Keratinocyte (primary cell): ENCODE results near the gene CACNB2. TPM values are rescaled to one million over a fixed set of nuclear protein-coding genes. Genes with fewer than 3 reads are reported as not detected.
A peak's percentile ranks its signal among the peaks of the same experiment; 100 is the strongest.

Source experiments
- DNase-seq: peaks from one replicate; pipeline ENCODE4 v3.0.0-alpha.2; 2011; ENCODE audit warnings: low read depth, missing footprints, low spot score
- FAIRE-seq: peaks from 2 replicates; lab custom pipeline; 2011; peaks lifted over from hg19 to GRCh38; lab: Jason Lieb, UNC
- H2AFZ ChIP-seq: 2 replicates; pipeline ENCODE4 v1.6.0; 2012; ENCODE audit warnings: low read length, control low read depth, inconsistent platforms; ENCODE audit not compliant: control insufficient read depth
- H3K27ac ChIP-seq: 2 replicates; pipeline ENCODE4 v1.5.1; 2011; ENCODE audit warnings: low read length; ENCODE audit not compliant: control insufficient read depth, insufficient read depth
- H3K27me3 ChIP-seq: 3 replicates; pipeline ENCODE4 v1.6.0; 2011; ENCODE audit warnings: low read length; ENCODE audit not compliant: control insufficient read depth, insufficient read depth; ENCODE audit errors: extremely low read depth
- H3K36me3 ChIP-seq, 2 experiments: 2 replicates in 1 of 2; 3 replicates in 1 of 2; pipeline ENCODE4 v1.5.1; 2011; ENCODE audit warnings: low read length in 2 of 2, mild to moderate bottlenecking in 1 of 2; ENCODE audit not compliant: control insufficient read depth in 2 of 2, insufficient read depth in 2 of 2; ENCODE audit errors: extremely low read depth in 1 of 2
- H3K4me1 ChIP-seq: 3 replicates; pipeline ENCODE4 v1.5.1; 2011; ENCODE audit warnings: low read length; ENCODE audit not compliant: control insufficient read depth, insufficient read depth; ENCODE audit errors: extremely low read depth
- H3K4me2 ChIP-seq: 3 replicates; pipeline ENCODE4 v1.6.0; 2011; ENCODE audit warnings: low read depth, low read length; ENCODE audit not compliant: control insufficient read depth, insufficient read depth; ENCODE audit errors: extremely low read depth
- H3K4me3 ChIP-seq, 3 experiments: fragments of 200-600 bp in 1 of 3; sonication (generic) in 1 of 3; 2 replicates in 2 of 3; 3 replicates in 1 of 3; pipeline ENCODE4 v1.5.1; 2011 to 2016; ENCODE audit warnings: low read length in 3 of 3, mild to moderate bottlenecking in 3 of 3, control low read depth in 2 of 3, inconsistent platforms in 1 of 3, low read depth in 1 of 3, mixed read lengths in 1 of 3, mixed run types in 1 of 3, moderate library complexity in 1 of 3; ENCODE audit not compliant: control insufficient read depth in 2 of 3, insufficient read depth in 2 of 3; ENCODE audit errors: extremely low read depth in 1 of 3
- H3K79me2 ChIP-seq: 2 replicates; pipeline ENCODE4 v1.6.0; 2012; ENCODE audit warnings: low read length; ENCODE audit not compliant: control insufficient read depth, insufficient read depth
- H3K9ac ChIP-seq: 3 replicates; pipeline ENCODE4 v1.6.0; 2011; ENCODE audit warnings: low read length; ENCODE audit not compliant: control insufficient read depth, insufficient read depth; ENCODE audit errors: extremely low read depth
- H3K9me1 ChIP-seq: 3 replicates; pipeline ENCODE4 v1.6.0; 2011; ENCODE audit warnings: low read length; ENCODE audit not compliant: control insufficient read depth, insufficient read depth; ENCODE audit errors: extremely low read depth
- H3K9me3 ChIP-seq: 2 replicates; pipeline ENCODE4 v1.5.1; 2012; ENCODE audit warnings: low read depth, low read length; ENCODE audit not compliant: control insufficient read depth
- H4K20me1 ChIP-seq: 3 replicates; pipeline ENCODE4 v1.6.0; 2011; ENCODE audit warnings: low read length; ENCODE audit not compliant: control insufficient read depth, insufficient read depth; ENCODE audit errors: extremely low read depth
- CTCF ChIP-seq, 3 experiments: IDR thresholded peaks in 1 of 3; conservative IDR thresholded peaks in 1 of 3; optimal IDR thresholded peaks in 1 of 3; 2 replicates in 2 of 3; 3 replicates in 1 of 3; pipeline versions ENCODE3 to v1.5.1; 2011; ENCODE audit warnings: low read length in 3 of 3, mild to moderate bottlenecking in 3 of 3, moderate library complexity in 2 of 3, control low read depth in 1 of 3, inconsistent platforms in 1 of 3; ENCODE audit not compliant: insufficient read depth in 2 of 3; ENCODE audit errors: extremely low read depth in 1 of 3
- EZH2 ChIP-seq: IDR thresholded peaks from one replicate; pipeline ENCODE4 v1.6.1; 2012; ENCODE audit warnings: inconsistent platforms, mild to moderate bottlenecking, low read length, moderate library complexity
- dilution Hi-C: fragments of 300-500 bp; cut with MboI; formaldehyde crosslinking; loops from one replicate; pipeline ENCODE4 v1.7.0; 2020; ENCODE audit warnings: low sequenced_read_pairs; ENCODE audit not compliant: extremely low pct_ligation_motif_present
- polyA plus RNA-seq, 5 experiments: library from polyadenylated mRNA; depleted of rRNA in 3 of 5; stranded (reverse) in 3 of 5; stranded (forward) in 1 of 5; unstranded in 1 of 5; fragments of >200 nt; gene quantifications; 1 replicate in 1 of 5; 2 replicates in 3 of 5; 3 replicates in 1 of 5; pipeline versions ENCODE4 v1.2.1 to v1.2.3, GENCODE V29; 2011 to 2012; ENCODE audit warnings: missing spikeins in 2 of 5, low read depth in 1 of 5, low replicate concordance in 1 of 5

Gene CACNB2
- polyA plus RNA-seq, 1 donor (not counting 4 experiments of a cell fraction or from before 2014, with no cell fraction given) = 0.03 TPM

DNA sequence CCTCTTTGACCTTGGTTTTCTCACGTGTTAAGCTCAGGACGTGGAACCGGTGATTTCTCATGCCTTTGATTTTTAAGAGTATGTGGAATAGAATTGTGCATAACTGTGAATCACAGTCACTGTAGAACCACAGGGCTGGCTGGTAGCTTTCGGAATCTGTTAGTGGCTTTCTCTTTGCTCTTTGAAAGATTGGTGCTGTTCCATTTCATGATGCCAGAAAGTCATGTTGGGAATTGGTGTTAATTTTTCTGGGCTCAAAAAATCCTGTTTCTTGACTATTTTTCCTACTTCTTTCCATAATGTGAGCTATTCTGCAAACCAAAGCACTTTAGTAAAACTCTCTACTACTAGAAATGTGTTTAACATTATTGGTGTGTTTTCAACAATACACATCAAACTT lies 73.0 kb downstream of the CACNB2 start:
- Histone ChIP-seq H3K79me2 (no peaks in the 10 kb centered on the region), H3K4me3 (no peak overlapping the region), H2AFZ (no peak overlapping the region), H3K4me2 (no peak overlapping the region), H3K36me3 (no peaks in the 10 kb centered on the region), H3K27ac (no peak overlapping the region), H4K20me1 (no peaks in the 10 kb centered on the region), H3K9me3 (no peaks in the 10 kb centered on the region), H3K9me1 (no peaks in the 10 kb centered on the region), H3K27me3 (no peaks in the 10 kb centered on the region), H3K9ac (no peak overlapping the region), H3K4me1 (no peaks in the 10 kb centered on the region)
- TF ChIP-seq EZH2 (no peak), CTCF (optimal IDR thresholded peaks at IDR 0.05 in 1 of 3, IDR thresholded peaks at IDR 0.05 in 1 of 3, conservative IDR thresholded peaks at IDR 0.05 in 1 of 3; ENCODE audit: extremely low read depth in 1 of 3, insufficient read depth in 2 of 3, low read length in 3 of 3) (no peak)
- no peak for DNase-seq
- dilution Hi-C loops = no loop called here
- no peak for FAIRE-seq

DNA sequence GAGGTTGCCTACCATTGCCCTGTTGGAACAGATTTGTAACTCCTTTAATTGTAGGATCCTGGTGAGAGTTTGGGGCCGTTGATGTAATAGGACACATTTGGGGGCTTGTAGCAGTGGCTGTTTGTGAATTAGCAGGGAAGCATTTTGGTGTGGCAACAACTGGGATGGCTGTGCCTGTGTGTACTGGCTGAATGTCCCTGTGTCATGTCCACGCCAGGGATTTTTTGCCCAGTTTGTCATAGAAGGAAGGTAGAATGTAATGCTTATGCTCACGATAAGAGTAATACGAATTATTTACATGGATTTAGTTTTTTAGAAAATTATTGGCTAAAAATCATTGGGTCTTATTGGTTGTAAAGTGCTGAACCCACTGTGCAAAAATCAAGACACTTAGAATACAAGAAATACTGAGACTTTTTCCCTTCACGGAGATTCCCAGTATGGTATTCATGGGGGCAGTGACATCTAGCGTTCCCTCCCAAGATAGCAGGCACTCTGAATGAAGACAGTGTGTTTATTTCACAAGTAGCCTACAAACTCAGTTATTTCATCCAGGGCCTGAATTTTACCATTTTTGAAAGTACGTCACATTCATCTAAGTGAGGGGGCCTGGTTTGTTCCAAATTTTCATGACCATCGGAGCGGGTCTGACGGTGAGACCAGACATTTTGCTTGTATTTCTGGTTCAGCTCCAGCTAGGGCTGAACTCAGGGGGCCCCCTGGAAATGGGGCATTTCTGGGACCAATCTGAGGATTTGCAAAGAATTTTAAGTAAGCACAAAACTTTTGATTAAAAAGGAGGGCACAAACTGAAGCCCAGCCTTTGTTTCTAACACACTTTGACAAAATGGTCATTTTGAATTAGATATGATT lies 74.7 kb downstream of the CACNB2 start:
- Histone ChIP-seq H3K9me1 (no peaks in the 10 kb centered on the region), H3K4me2 (no peak overlapping the region), H3K27ac (no peak overlapping the region), H3K27me3 (no peaks in the 10 kb centered on the region), H4K20me1 (no peaks in the 10 kb centered on the region), H3K4me3 (no peak overlapping the region), H3K4me1 (peaks cover 5% of the 10 kb centered on the region), H3K36me3 (no peaks in the 10 kb centered on the region), H3K9me3 (no peaks in the 10 kb centered on the region), H2AFZ (no peak overlapping the region), H3K9ac (no peak overlapping the region), H3K79me2 (no peaks in the 10 kb centered on the region)
- dilution Hi-C loops = no loop called here
- no peak for DNase-seq
- peak; percentile 76 for FAIRE-seq
- TF ChIP-seq CTCF (optimal IDR thresholded peaks at IDR 0.05 in 1 of 3, IDR thresholded peaks at IDR 0.05 in 1 of 3, conservative IDR thresholded peaks at IDR 0.05 in 1 of 3; ENCODE audit: extremely low read depth in 1 of 3, insufficient read depth in 2 of 3, low read length in 3 of 3) (peak; percentile 58 to 79 (median 76)), EZH2 (no peak)
